Heart left ventricle (tissue), 13 donors: ENCODE results near the gene ATP5PB.

Experiments
- CTCF ChIP-seq, 12 donors: fragments of 200-600 bp; sonication (generic) in 4 of 12; IDR thresholded peaks; one replicate each; pipeline versions ENCODE4 v1.5.0 to v1.8.0; 2018 to 2022; ENCODE audit warnings: antibody characterized with exemption in 12 of 12, mild to moderate bottlenecking in 5 of 12
- POLR2A ChIP-seq, 2 donors: fragments of 450-650 bp; IDR thresholded peaks; one replicate each; pipeline ENCODE4 v1.6.1; 2017; ENCODE audit warnings: antibody characterized with exemption in 2 of 2, mild to moderate bottlenecking in 2 of 2, moderate library complexity in 2 of 2
- donor health status: ischemic (EF 13 %, LVEDD 7.1; RV severe dilation, severe dysfunction).
- donor health status: DM: no; HTN: yes; CAD: no.
- donor health status: DM: no; HTN: no; CAD: no.
- donor health status: ischemic (EF 25% LVEDD 6.9; RV normal size, moderate dysfunction).
- donor health status: ischemic (EF 25% LVEDD 5.7; RV mildly dilated, moderate dysfunction).
- donor health status: ischemic (EF 35%, LVEDD 5.7; RV mildly dilated, moderate dysfunction).
- donor health status: nonischemic (EF 11% LVEDD 7.7; RV severe dilation, severe dysfunction).
- donor health status: DM: yes; HTN: yes; CAD: no.
- donor health status: PGD.
- donor health status: ischemic (EF 29% LVEDD 5.4; RV normal size, mild dysfunction).
- donor health status: nonischemic (EF 23%, LVEDD 6.1; RV moderate dilation, normal function).

- TF ChIP-seq CTCF (IDR thresholded peaks at IDR 0.05), result no peak
- TF ChIP-seq POLR2A (IDR thresholded peaks at IDR 0.05), result no peak
Measured at GRCh38 chr1:111415461-111415860, 33.8 kb upstream of the ATP5PB start.
